ENCODE measurements around the gene MIDN.
"Not testable (repeated sequence)": the region's sequence is repeated elsewhere in the genome, so short reads cannot be mapped to it uniquely, and the experiment has no call there.

MIDN gene

DNA sequence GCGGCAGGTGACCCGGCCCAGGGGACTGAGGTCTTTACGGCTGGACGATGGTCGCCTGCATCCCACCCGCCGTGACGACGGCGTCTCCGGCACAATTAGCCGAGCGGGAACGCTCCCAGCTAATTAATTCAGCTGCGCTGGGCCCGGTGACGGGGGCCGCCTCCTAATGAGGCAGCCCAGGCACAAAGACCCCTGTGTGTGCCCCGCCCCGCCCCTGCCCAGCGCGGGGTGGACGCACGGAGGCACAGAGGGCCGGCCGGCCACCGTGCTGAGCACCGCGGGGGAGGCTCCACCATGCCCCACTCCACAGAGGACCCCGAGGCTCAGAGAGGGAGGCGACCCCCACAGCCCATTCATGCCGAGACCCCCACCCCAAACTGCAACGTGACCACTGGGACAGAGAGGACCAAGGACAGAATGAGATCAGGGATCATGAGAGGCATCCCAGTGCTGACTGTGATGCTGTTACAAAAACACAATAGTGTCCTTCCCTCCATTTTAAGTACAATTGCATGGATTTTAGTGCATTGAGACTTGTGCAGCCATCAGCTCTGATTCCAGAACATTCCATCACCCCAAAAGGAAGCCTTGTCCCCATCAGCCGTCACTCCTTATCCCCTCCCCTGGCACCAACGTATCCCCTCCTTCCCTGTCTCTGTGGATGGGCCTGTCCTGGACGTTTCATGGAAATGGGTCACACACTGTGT is 54.3 kb downstream of the MIDN start:
- CTCF ChIA-PET: interaction anchor here (2.3 kb wide), 1 partner anchor 13 kb away, joined by 12 read pairs; no protein-coding TSS in a partner anchor

DNA sequence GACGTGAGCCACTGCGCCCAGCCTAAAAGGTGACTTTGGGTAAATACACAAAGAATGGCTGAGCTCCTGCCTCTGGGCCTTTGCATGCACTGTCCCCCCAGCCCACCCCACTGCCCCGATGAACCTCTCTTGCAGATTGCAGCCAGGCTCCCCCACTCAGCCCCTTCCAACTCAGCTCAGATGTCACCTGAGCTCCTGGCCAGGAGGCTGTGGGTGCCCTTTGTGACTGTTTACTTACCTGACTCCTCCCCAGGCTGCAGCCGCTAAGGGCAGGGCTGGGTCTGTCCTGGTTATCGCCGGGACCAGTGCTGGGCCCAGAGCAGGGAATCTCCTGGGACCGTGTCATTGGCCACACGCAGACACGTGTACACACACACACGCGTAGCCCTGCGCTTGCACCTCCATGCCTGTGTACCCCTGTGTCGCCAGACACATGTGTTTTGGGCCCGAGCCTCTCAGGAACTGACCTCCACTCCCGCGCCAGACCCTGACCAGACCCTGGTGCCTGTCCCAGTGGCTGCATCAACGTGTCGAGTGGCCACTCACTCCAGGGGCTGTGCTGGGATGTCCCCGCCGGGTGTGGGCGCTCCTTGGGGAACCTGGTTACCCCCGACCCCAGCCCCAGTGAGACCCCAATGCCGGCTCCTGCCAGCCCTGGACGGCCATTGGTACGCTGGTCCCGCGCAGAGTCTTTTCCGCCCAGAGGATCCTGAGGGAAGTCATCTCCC is 56.0 kb downstream of the MIDN start:
- DNase-seq (ENCODE audit: low read depth, low spot score): no peak
- ChIA-PET CTCF (interaction anchor here (2.3 kb wide), 1 partner anchor 11 kb away, joined by 12 read pairs; no protein-coding TSS in a partner anchor), POLR2A (no interaction called here)

More for the DNA sequence above, 54.3 kb downstream of the MIDN start:
- TF ChIP-seq, protein P1, sequence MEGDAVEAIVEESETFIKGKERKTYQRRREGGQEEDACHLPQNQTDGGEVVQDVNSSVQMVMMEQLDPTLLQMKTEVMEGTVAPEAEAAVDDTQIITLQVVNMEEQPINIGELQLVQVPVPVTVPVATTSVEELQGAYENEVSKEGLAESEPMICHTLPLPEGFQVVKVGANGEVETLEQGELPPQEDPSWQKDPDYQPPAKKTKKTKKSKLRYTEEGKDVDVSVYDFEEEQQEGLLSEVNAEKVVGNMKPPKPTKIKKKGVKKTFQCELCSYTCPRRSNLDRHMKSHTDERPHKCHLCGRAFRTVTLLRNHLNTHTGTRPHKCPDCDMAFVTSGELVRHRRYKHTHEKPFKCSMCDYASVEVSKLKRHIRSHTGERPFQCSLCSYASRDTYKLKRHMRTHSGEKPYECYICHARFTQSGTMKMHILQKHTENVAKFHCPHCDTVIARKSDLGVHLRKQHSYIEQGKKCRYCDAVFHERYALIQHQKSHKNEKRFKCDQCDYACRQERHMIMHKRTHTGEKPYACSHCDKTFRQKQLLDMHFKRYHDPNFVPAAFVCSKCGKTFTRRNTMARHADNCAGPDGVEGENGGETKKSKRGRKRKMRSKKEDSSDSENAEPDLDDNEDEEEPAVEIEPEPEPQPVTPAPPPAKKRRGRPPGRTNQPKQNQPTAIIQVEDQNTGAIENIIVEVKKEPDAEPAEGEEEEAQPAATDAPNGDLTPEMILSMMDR (IDR thresholded peaks at IDR 0.05; ENCODE audit: insufficient read depth, low read length, missing control alignments): no peak
- no peak overlapping the region for H3K4me3 ChIP-seq (ENCODE audit: low read depth, low read length)
- DNase-seq (ENCODE audit: low read depth, low spot score): no peak
- POLR2A ChIA-PET: no interaction called here

DNA sequence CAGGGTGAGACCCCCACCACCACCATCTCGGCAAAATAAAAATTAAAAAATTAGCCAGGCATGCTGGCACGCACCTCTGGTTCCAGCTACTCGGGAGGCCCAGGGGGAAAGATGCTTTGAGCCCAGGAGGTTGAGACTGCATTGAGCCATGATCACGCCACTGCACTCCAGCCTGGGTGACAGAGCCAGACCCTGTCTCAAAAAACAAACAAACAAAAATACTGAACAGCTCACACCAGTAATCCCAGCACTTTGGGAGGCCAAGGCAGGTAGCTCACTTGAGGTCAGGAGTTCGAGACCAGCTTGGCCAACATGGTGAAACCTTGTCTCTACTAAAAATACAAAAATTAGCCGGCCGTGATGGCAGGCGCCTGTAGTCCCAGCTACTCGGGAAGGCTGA is 57.0 kb downstream of the MIDN start:
- CTCF ChIA-PET; DNase-seq (ENCODE audit: low read depth, low spot score); POLR2A ChIA-PET; H3K4me3 ChIP-seq (ENCODE audit: low read depth, low read length): not testable (repeated sequence)

More for the DNA sequence above, 56.0 kb downstream of the MIDN start:
- H3K4me3 ChIP-seq (ENCODE audit: low read depth, low read length): no peak overlapping the region
- TF ChIP-seq, protein P1 (IDR thresholded peaks at IDR 0.05; ENCODE audit: insufficient read depth, low read length, missing control alignments): no peak

DNA sequence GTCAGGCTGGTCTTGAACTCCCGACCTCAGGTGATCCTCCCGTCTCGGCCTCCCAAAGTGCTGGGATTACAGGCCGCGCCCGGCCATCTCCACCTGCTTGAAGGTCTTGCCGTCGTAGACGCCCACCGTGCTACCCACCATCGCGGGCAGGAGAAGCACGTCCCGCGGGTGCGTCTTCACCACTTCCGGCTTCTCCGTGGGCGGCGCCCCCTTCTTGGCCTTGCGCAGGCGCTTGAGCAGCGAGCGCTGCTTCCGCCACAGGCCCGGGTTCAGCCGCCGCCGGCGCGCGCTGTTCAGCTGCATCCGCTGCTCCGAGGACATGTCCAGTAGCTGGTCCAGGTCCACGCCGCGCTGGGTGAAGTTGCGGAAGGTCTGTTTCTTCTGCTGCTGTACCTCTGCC is 58.9 kb downstream of the MIDN start:
- no peak for DNase-seq (ENCODE audit: low read depth, low spot score)
- no peak overlapping the region for H3K4me3 ChIP-seq (ENCODE audit: low read depth, low read length)
- TF ChIP-seq, protein P1 (IDR thresholded peaks at IDR 0.05; ENCODE audit: insufficient read depth, low read length, missing control alignments): no peak
- ChIA-PET CTCF (no interaction called here), POLR2A (no interaction called here)

DNA sequence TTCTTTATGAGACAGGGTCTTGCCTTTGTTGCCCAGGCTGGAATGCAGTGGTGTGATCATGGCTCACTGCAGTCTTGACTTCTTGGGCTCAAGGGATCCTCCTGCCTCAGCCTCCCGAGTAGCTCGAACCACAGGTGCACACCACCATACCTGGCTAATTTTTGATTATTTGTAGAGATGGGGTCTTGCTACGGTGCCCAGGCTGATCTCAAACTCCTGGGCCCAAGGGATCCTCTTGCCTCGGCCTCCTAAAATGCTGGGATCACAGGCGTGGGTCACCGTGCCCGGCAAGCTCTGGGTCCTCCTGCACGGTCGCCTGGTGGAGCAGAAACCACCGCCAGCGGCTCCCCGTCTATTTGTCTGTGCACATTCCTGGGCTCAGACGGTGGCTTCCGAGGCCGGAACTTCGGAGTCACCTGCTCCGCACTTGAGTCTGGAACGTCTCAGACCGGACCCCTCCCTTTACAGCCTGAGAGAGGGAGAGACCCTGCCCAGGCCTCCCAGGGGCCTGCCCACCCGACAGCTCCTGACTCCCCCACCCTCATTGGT is 59.4 kb downstream of the MIDN start:
- no peak for DNase-seq (ENCODE audit: low read depth, low spot score)
- no peak overlapping the region for H3K4me3 ChIP-seq (ENCODE audit: low read depth, low read length)
- TF ChIP-seq, protein P1 (IDR thresholded peaks at IDR 0.05; ENCODE audit: insufficient read depth, low read length, missing control alignments): no peak
- ChIA-PET CTCF (no interaction called here), POLR2A (no interaction called here)

DNA sequence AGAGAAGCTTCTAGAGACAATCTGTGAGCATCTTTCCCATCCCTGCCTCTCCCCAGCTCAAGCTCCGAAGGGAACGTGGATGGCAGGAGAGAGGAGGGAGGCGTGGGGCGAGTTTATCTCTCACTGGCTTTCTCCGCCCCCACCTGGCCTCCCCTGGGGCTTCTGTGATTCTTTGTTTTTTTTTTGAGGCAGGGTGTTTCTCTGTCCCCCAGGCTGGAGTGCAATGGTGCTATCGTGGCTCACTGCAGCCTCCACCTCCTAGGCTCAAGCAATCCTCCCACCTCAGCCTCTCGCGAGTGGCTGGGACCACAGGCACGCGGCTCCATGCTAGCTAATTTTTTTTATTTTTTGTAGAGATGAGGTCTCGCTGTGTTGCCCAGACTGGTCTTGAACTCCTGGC is 60.3 kb downstream of the MIDN start:
- DNase-seq (ENCODE audit: low read depth, low spot score): no peak
- CTCF ChIA-PET: no interaction called here
- POLR2A ChIA-PET: no interaction called here
- TF ChIP-seq, protein P1 (IDR thresholded peaks at IDR 0.05; ENCODE audit: insufficient read depth, low read length, missing control alignments): no peak
- H3K4me3 ChIP-seq (ENCODE audit: low read depth, low read length): no peak overlapping the region
